GM06990 (cell line): ENCODE results near the gene MDC1.

Experiments used
- DNase-seq: peaks from one replicate; pipeline ENCODE4 v3.0.0-alpha.2; 2011; ENCODE audit not compliant: insufficient read length; ENCODE audit errors: extremely low read depth
- H3K27me3 ChIP-seq: replicated peaks from 2 replicates; pipeline ENCODE4 v1.6.0; 2011; ENCODE audit warnings: low read length; ENCODE audit not compliant: control insufficient read depth, insufficient read depth
- H3K36me3 ChIP-seq: 2 replicates; pipeline ENCODE4 v1.5.1; 2011; ENCODE audit warnings: low read length; ENCODE audit not compliant: control insufficient read depth, insufficient read depth
- H3K4me3 ChIP-seq: replicated peaks from 2 replicates; pipeline ENCODE4 v1.5.1; 2011; ENCODE audit warnings: low read depth, mild to moderate bottlenecking, control low read depth, low read length
- TF ChIP-seq, protein P1 (sequence below): IDR thresholded peaks from 2 replicates; pipeline ENCODE4 v1.5.1; 2011; ENCODE audit warnings: low read length, control low read depth, mild to moderate bottlenecking, inconsistent platforms; ENCODE audit not compliant: insufficient read depth, poor library complexity, severe bottlenecking

Gene MDC1

DNA sequence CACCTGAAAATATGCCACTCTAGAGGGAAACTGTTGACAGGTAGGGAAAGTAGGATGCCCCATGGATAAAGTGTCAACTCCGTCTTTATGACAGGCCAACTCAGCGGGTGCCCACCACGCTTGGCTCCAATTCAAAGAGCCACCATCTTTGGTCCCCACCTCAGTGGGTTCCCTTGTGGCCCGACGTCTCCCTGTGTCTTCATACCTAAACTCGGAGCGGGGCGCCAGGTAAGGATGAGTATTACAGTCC is 277 bp downstream of the MDC1 start:
- TF ChIP-seq, protein P1, sequence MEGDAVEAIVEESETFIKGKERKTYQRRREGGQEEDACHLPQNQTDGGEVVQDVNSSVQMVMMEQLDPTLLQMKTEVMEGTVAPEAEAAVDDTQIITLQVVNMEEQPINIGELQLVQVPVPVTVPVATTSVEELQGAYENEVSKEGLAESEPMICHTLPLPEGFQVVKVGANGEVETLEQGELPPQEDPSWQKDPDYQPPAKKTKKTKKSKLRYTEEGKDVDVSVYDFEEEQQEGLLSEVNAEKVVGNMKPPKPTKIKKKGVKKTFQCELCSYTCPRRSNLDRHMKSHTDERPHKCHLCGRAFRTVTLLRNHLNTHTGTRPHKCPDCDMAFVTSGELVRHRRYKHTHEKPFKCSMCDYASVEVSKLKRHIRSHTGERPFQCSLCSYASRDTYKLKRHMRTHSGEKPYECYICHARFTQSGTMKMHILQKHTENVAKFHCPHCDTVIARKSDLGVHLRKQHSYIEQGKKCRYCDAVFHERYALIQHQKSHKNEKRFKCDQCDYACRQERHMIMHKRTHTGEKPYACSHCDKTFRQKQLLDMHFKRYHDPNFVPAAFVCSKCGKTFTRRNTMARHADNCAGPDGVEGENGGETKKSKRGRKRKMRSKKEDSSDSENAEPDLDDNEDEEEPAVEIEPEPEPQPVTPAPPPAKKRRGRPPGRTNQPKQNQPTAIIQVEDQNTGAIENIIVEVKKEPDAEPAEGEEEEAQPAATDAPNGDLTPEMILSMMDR, result no peak
- Histone ChIP-seq H3K27me3 (no peaks in the 10 kb centered on the region), H3K4me3 (peak overlapping the region; percentile 68), H3K36me3 (peaks cover 15% of the 10 kb centered on the region)
- no peak for DNase-seq

DNA sequence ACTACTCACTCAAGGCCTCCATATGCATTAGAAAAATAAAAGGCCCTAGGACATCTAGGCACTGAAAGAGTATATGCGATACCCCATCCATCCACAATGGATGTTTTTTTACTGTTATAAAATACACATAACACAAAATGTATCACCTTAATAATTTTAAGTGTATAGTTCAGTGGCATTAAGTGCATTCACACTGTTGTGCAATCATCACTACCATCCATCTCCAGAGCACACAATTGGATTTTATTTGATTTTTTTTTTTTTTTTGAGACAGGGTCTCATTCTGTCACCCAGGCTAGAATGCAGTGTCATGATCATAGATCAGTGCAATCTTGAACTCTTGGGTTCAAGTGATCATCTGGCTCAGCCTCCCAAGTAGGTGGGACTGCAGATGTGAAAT is 2.8 kb downstream of the MDC1 start:
- peaks cover 17% of the 10 kb centered on the region for H3K36me3 ChIP-seq
- H3K27me3 ChIP-seq, result no peaks in the 10 kb centered on the region
- TF ChIP-seq, protein P1, result no peak
- no peak overlapping the region for H3K4me3 ChIP-seq
- DNase-seq, result no peak

DNA sequence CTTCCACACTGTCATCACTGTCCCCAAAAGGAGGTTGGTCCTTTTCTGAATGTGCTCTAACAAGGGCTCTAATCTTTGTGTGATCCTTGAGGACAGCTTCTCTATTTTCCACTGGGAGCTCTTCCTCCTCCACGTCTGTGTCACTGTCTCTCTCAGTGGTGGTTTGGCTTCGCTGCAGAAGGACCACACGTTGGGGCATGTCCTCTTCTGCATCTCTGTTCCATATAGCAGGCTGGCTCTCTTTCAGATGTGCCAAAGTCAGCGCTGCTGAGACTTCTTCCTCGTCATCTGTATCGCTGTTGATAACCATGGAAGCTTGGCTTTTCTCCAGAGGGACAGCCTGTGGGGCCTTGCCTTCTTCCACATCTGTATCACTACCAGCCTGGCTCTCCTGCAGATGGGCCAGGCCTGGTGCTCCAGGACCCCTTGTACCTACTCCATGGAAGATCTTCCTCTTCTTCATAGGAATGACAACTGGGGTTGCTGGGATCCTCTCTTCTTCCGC is 4.6 kb downstream of the MDC1 start:
- Histone ChIP-seq H3K4me3 (no peak overlapping the region), H3K36me3 (peaks cover 17% of the 10 kb centered on the region), H3K27me3 (no peaks in the 10 kb centered on the region)
- TF ChIP-seq, protein P1, result no peak
- DNase-seq, result no peak

DNA sequence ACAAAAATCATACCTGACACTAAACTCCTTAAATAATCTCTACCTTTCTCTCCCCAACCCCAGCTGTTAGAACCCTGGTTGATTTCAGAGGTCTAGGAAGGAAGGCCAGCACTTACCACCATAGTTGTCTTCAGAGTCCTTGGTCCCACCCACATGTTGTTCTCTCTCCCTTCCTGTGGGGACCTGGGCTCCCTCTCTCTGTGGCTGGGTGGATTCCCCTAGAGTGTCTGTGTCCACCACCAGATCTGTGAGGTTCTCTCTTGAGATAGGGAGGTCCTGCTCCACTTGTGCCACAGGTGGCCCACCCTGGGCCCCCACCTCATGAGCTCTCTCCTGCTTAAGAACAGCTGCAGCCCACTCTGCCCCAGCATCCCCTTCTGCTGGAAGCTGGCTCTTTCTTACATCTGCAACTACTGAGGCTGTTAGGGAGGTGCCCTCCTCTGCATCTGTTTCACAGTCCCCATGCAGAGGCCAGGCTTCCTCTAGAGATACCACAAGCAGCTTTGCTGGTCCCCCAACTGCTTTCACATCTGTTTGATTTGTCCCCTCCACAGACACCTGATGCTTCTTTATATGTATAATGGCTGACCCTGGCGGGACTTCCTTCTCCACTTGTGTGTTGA is 5.2 kb downstream of the MDC1 start:
- Histone ChIP-seq H3K4me3 (no peak overlapping the region), H3K36me3 (peaks cover 17% of the 10 kb centered on the region), H3K27me3 (no peaks in the 10 kb centered on the region)
- no peak for DNase-seq
- TF ChIP-seq, protein P1, result no peak

DNA sequence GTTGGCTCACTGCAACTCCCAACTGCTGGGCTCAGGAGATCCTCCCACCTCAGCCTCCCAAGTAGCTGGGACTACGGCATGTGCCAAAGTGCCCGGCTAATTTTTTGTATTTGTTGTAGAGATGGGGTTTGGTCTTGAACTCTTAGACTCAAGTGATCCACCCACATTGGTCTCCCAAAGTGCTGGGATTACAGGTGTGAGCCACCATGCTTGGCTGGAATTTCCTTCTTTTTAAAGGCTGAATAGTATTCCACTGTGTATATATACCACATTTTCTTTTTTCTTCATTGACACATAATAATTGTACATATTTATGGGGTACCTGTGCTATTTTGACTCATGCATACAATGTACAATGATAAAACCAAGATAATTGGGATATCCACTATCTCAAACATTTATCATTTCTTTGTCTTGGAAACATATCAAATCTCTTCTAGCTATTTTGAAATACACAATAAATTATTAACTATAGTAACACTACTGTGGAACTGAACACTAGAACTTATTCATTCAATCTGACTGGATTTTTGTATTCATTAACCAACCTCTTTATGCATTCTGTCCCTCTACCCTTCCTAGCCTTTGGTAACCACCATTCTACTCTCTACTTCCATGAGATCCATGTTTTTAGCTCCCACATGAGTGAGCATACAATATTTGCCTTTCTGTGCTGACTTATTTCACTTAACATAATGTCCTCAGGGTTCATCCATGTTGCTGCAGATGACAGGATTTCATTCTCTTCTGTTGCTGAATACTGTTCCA is 7.8 kb downstream of the MDC1 start:
- TF ChIP-seq, protein P1, result no peak
- Histone ChIP-seq H3K36me3 (peaks cover 21% of the 10 kb centered on the region), H3K27me3 (no peaks in the 10 kb centered on the region), H3K4me3 (no peak overlapping the region)
- no peak for DNase-seq
